ENCODE measurements around the gene YPEL3. TPM values are rescaled to one million over a fixed set of nuclear protein-coding genes. Genes with fewer than 3 reads are reported as not detected.

Gene YPEL3
- 10 to 100 TPM; 42.0 to 57.2 TPM for total RNA-seq
- 39.8 TPM for polyA plus RNA-seq (2013, experiment 1 of 2)
- 36.9 TPM for polyA plus RNA-seq (2013, experiment 2 of 2)
- long read RNA-seq, experiment 1, transcript YPEL3-201 (5 exons, 935 nt): major isoform, 10 of 27 reads
- long read RNA-seq, experiment 1, partial matches to known transcripts: 0 of 27 reads
- long read RNA-seq, experiment 1, other reads (novel, unspliced or antisense): 7 of 27 reads
- long read RNA-seq, experiment 2, transcript YPEL3-201 (5 exons, 935 nt): major isoform, 22 of 46 reads
- long read RNA-seq, experiment 2, partial matches to known transcripts: 1 of 46 reads
- long read RNA-seq, experiment 2, other reads (novel, unspliced or antisense): 11 of 46 reads
- long read RNA-seq, experiment 3, partial matches to known transcripts: 0 of 8 reads
- long read RNA-seq, experiment 3, other reads (novel, unspliced or antisense): 4 of 8 reads
- long read RNA-seq, experiment 4, transcript YPEL3-204 (5 exons, 730 nt): major isoform, 5 of 15 reads
- long read RNA-seq, experiment 4, partial matches to known transcripts: 1 of 15 reads
- long read RNA-seq, experiment 4, other reads (novel, unspliced or antisense): 5 of 15 reads

- no peak for TF ChIP-seq CTCF (conservative IDR thresholded peaks at IDR 0.05)
- H3K4me3 ChIP-seq (ENCODE audit: low read length): peak within 1 kb of the TSS; percentile 77
- H3K9ac ChIP-seq (ENCODE audit: extremely low read depth, low read length, poor library complexity, severe bottlenecking): peak within 1 kb of the TSS; percentile 20
- Mint-ChIP-seq H3K36me3 (ENCODE audit: low read depth) (peaks cover 26% of the 10 kb centered on the region), H3K4me3 (peak within 1 kb of the TSS; percentile 68), H3K9me3 (peaks cover 29% of the 10 kb centered on the region), H3K4me1 (peaks cover 19% of the 10 kb centered on the region), H3K27me3 (ENCODE audit: insufficient read depth) (peaks cover 3% of the 10 kb centered on the region), H3K27ac (peak within 1 kb of the TSS; percentile 94)
- no peaks in the 10 kb centered on the region for H3K4me1 ChIP-seq (ENCODE audit: control insufficient read depth, insufficient read depth, low read length)
- H3K36me3 ChIP-seq (ENCODE audit: control insufficient read depth, insufficient read depth, low read length): no peaks in the 10 kb centered on the region
- H3K9me3 ChIP-seq (ENCODE audit: control insufficient read depth, low read length): peaks cover 25% of the 10 kb centered on the region
- WGBS, 2 experiments (ENCODE audit: insufficient coverage in 1 of 2, insufficient read length in 1 of 2): 16 to 39% methylated on average over 32 to 77 of the region's 77 CpGs
- no peaks in the 10 kb centered on the region for H3K27me3 ChIP-seq (ENCODE audit: control insufficient read depth, insufficient read depth, low read length, poor library complexity, severe bottlenecking)
- peak within 1 kb of the TSS; percentile 56 for H3K27ac ChIP-seq (ENCODE audit: low read depth, low read length)
- peak; percentile 97 for DNase-seq
Measured at GRCh38 chr16:30096105-30096861, at the start of gene YPEL3. YPEL3 (minus strand) TSS chr16:30096213; CDS start chr16:30095482, 731 bp downstream.

GRCh38 chr16:30145657-30146056 is 49.6 kb upstream of the YPEL3 start:
- no peaks in the 10 kb centered on the region for H3K36me3 Mint-ChIP-seq (ENCODE audit: low read depth)
- Histone ChIP-seq H3K27ac (ENCODE audit: low read depth, low read length) (no peak overlapping the region), H3K4me1 (ENCODE audit: control insufficient read depth, insufficient read depth, low read length) (no peaks in the 10 kb centered on the region), H3K9ac (ENCODE audit: extremely low read depth, low read length, poor library complexity, severe bottlenecking) (no peak overlapping the region), H3K9me3 (ENCODE audit: control insufficient read depth, low read length) (peaks cover 14% of the 10 kb centered on the region), H3K27me3 (ENCODE audit: control insufficient read depth, insufficient read depth, low read length, poor library complexity, severe bottlenecking) (no peaks in the 10 kb centered on the region), H3K4me3 (ENCODE audit: low read length) (no peak overlapping the region), H3K36me3 (ENCODE audit: control insufficient read depth, insufficient read depth, low read length) (no peaks in the 10 kb centered on the region)
- no peak overlapping the region for H3K27ac Mint-ChIP-seq
- 84 to 100% methylated on average over 1 of the region's 1 CpG for WGBS, 2 experiments (ENCODE audit: insufficient coverage in 1 of 2, insufficient read length in 1 of 2)
- H3K9me3 Mint-ChIP-seq: peaks cover 16% of the 10 kb centered on the region
- no peak for DNase-seq
- no peak for TF ChIP-seq CTCF (conservative IDR thresholded peaks at IDR 0.05)
- no peak overlapping the region for H3K4me3 Mint-ChIP-seq
- H3K27me3 Mint-ChIP-seq (ENCODE audit: insufficient read depth): peaks cover 3% of the 10 kb centered on the region
- H3K4me1 Mint-ChIP-seq: peaks cover 6% of the 10 kb centered on the region

GRCh38 chr16:30144917-30145316 is 48.9 kb upstream of the YPEL3 start:
- H3K27me3 ChIP-seq (ENCODE audit: control insufficient read depth, insufficient read depth, low read length, poor library complexity, severe bottlenecking): no peaks in the 10 kb centered on the region
- H3K27me3 Mint-ChIP-seq (ENCODE audit: insufficient read depth): peaks cover 3% of the 10 kb centered on the region
- no CpG with 5 or more reads among the region's 1 CpG for WGBS, 2 experiments (ENCODE audit: insufficient coverage in 1 of 2, insufficient read length in 1 of 2)

More at GRCh38 chr16:30144917-30145316, 48.9 kb upstream of the YPEL3 start:
- Mint-ChIP-seq H3K36me3 (ENCODE audit: low read depth) (no peaks in the 10 kb centered on the region), H3K4me3 (no peak overlapping the region), H3K9me3 (peaks cover 14% of the 10 kb centered on the region), H3K4me1 (peaks cover 6% of the 10 kb centered on the region), H3K27ac (no peak overlapping the region)
- Histone ChIP-seq H3K4me3 (ENCODE audit: low read length) (no peak overlapping the region), H3K36me3 (ENCODE audit: control insufficient read depth, insufficient read depth, low read length) (no peaks in the 10 kb centered on the region), H3K4me1 (ENCODE audit: control insufficient read depth, insufficient read depth, low read length) (no peaks in the 10 kb centered on the region), H3K9me3 (ENCODE audit: control insufficient read depth, low read length) (peaks cover 14% of the 10 kb centered on the region), H3K9ac (ENCODE audit: extremely low read depth, low read length, poor library complexity, severe bottlenecking) (no peak overlapping the region), H3K27ac (ENCODE audit: low read depth, low read length) (no peak overlapping the region)
- no peak for TF ChIP-seq CTCF (conservative IDR thresholded peaks at IDR 0.05)
- DNase-seq: no peak
